Peyer's patch (tissue), 4 donors: ENCODE results near the gene SLC25A26.
"Not testable (repeated sequence)": the region's sequence is repeated elsewhere in the genome, so short reads cannot be mapped to it uniquely, and the experiment has no call there.

Experiments used
- POLR2A ChIP-seq, 2 donors: fragments of 450-650 bp; IDR thresholded peaks; one replicate each; pipeline ENCODE4 v1.5.1; 2017; ENCODE audit warnings: antibody characterized with exemption in 2 of 2, mild to moderate bottlenecking in 2 of 2, moderate library complexity in 2 of 2
- TF ChIP-seq, protein P1 (sequence below), 6 experiments: fragments of 450-650 bp in 4 of 6; fragments of 200-600 bp in 2 of 6; sonication (generic) in 1 of 6; IDR thresholded peaks; one replicate each; pipeline ENCODE4 v1.5.1; 2017 to 2019; ENCODE audit warnings: antibody characterized with exemption in 6 of 6, mild to moderate bottlenecking in 3 of 6, moderate library complexity in 1 of 6

DNA sequence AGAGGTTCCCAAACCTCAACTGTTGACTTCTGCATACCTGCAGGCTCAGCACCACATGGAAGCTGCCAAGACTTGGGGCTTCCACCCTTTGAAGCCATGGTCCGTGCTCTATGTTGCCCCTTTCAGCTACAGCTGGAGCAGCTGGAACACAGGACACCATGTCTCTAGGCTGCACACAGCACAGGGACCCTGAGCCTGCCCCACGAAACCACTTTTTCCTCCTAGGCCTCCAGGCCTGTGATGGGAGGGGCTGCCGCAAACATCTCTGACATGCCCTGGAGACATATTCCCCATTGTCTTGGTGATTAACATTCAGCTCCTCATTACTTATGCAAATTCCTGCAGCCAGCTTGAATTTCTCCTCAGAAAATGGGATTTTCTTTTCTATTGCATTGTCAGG lies 201.1 kb downstream of the SLC25A26 start:
- TF ChIP-seq, protein P1, sequence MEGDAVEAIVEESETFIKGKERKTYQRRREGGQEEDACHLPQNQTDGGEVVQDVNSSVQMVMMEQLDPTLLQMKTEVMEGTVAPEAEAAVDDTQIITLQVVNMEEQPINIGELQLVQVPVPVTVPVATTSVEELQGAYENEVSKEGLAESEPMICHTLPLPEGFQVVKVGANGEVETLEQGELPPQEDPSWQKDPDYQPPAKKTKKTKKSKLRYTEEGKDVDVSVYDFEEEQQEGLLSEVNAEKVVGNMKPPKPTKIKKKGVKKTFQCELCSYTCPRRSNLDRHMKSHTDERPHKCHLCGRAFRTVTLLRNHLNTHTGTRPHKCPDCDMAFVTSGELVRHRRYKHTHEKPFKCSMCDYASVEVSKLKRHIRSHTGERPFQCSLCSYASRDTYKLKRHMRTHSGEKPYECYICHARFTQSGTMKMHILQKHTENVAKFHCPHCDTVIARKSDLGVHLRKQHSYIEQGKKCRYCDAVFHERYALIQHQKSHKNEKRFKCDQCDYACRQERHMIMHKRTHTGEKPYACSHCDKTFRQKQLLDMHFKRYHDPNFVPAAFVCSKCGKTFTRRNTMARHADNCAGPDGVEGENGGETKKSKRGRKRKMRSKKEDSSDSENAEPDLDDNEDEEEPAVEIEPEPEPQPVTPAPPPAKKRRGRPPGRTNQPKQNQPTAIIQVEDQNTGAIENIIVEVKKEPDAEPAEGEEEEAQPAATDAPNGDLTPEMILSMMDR (IDR thresholded peaks at IDR 0.05) = not testable (repeated sequence)
- TF ChIP-seq POLR2A (IDR thresholded peaks at IDR 0.05) = not testable (repeated sequence)
